ENCODE measurements around the gene MZT2B.
"Not testable (repeated sequence)": the region's sequence is repeated elsewhere in the genome, so short reads cannot be mapped to it uniquely, and the experiment has no call there.

GRCh38 chr2:130141002-130141401 lies 41.1 kb upstream of the MZT2B start:
- not testable (repeated sequence) for TF ChIP-seq CTCF (conservative IDR thresholded peaks at IDR 0.05); ZFX (IDR thresholded peaks at IDR 0.05)

Measured in C4-2B (cell line).